ENCODE results near the gene ZC3H12D.

DNA sequence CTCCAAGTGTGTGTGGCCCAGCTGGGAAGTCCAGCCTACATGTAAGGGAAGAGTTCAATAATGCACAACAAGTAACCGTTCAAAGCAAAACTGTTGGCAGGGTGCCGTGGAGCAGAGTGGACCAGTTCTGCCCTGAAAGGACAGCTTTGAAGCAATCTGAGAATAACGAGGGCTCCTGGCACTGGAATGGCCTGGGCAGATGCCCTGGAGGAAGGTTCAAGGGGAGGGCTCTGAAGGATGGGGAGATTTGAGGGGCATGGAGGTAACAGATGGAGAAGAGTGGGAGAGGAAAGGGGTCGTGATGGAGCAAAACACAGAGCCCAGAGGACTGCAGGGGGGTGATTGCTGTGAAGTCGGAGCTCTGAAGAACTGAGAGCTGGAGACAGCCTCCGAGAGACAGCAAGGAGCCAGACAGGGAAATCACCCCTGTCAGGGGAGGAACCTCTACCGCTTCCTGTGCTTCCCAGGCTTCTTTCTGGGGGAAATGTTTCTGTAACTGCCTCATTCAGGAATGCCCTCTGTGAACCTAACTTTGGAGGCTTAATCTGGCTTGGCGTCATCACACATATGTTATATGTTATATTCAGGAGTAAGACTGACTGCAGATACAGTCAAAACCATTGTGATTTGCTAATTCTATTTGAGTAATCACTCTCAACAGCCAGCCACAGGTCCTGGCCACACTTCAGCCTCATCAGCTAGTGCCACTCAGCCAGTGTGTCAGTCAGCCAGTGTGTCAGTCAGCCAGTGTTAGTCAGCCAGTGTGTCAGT lies 41.2 kb downstream of the ZC3H12D start:
- TF ChIP-seq, protein P1, sequence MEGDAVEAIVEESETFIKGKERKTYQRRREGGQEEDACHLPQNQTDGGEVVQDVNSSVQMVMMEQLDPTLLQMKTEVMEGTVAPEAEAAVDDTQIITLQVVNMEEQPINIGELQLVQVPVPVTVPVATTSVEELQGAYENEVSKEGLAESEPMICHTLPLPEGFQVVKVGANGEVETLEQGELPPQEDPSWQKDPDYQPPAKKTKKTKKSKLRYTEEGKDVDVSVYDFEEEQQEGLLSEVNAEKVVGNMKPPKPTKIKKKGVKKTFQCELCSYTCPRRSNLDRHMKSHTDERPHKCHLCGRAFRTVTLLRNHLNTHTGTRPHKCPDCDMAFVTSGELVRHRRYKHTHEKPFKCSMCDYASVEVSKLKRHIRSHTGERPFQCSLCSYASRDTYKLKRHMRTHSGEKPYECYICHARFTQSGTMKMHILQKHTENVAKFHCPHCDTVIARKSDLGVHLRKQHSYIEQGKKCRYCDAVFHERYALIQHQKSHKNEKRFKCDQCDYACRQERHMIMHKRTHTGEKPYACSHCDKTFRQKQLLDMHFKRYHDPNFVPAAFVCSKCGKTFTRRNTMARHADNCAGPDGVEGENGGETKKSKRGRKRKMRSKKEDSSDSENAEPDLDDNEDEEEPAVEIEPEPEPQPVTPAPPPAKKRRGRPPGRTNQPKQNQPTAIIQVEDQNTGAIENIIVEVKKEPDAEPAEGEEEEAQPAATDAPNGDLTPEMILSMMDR (conservative IDR thresholded peaks at IDR 0.05; ENCODE audit: low read depth in 2 of 2), result no peak
- no peak for TF ChIP-seq POLR2AphosphoS5 (IDR thresholded peaks at IDR 0.05; ENCODE audit: low read depth)
- no peak for TF ChIP-seq EZH2 (IDR thresholded peaks at IDR 0.05; ENCODE audit: low read depth, unreplicated experiment)
- TF ChIP-seq, protein P2, sequence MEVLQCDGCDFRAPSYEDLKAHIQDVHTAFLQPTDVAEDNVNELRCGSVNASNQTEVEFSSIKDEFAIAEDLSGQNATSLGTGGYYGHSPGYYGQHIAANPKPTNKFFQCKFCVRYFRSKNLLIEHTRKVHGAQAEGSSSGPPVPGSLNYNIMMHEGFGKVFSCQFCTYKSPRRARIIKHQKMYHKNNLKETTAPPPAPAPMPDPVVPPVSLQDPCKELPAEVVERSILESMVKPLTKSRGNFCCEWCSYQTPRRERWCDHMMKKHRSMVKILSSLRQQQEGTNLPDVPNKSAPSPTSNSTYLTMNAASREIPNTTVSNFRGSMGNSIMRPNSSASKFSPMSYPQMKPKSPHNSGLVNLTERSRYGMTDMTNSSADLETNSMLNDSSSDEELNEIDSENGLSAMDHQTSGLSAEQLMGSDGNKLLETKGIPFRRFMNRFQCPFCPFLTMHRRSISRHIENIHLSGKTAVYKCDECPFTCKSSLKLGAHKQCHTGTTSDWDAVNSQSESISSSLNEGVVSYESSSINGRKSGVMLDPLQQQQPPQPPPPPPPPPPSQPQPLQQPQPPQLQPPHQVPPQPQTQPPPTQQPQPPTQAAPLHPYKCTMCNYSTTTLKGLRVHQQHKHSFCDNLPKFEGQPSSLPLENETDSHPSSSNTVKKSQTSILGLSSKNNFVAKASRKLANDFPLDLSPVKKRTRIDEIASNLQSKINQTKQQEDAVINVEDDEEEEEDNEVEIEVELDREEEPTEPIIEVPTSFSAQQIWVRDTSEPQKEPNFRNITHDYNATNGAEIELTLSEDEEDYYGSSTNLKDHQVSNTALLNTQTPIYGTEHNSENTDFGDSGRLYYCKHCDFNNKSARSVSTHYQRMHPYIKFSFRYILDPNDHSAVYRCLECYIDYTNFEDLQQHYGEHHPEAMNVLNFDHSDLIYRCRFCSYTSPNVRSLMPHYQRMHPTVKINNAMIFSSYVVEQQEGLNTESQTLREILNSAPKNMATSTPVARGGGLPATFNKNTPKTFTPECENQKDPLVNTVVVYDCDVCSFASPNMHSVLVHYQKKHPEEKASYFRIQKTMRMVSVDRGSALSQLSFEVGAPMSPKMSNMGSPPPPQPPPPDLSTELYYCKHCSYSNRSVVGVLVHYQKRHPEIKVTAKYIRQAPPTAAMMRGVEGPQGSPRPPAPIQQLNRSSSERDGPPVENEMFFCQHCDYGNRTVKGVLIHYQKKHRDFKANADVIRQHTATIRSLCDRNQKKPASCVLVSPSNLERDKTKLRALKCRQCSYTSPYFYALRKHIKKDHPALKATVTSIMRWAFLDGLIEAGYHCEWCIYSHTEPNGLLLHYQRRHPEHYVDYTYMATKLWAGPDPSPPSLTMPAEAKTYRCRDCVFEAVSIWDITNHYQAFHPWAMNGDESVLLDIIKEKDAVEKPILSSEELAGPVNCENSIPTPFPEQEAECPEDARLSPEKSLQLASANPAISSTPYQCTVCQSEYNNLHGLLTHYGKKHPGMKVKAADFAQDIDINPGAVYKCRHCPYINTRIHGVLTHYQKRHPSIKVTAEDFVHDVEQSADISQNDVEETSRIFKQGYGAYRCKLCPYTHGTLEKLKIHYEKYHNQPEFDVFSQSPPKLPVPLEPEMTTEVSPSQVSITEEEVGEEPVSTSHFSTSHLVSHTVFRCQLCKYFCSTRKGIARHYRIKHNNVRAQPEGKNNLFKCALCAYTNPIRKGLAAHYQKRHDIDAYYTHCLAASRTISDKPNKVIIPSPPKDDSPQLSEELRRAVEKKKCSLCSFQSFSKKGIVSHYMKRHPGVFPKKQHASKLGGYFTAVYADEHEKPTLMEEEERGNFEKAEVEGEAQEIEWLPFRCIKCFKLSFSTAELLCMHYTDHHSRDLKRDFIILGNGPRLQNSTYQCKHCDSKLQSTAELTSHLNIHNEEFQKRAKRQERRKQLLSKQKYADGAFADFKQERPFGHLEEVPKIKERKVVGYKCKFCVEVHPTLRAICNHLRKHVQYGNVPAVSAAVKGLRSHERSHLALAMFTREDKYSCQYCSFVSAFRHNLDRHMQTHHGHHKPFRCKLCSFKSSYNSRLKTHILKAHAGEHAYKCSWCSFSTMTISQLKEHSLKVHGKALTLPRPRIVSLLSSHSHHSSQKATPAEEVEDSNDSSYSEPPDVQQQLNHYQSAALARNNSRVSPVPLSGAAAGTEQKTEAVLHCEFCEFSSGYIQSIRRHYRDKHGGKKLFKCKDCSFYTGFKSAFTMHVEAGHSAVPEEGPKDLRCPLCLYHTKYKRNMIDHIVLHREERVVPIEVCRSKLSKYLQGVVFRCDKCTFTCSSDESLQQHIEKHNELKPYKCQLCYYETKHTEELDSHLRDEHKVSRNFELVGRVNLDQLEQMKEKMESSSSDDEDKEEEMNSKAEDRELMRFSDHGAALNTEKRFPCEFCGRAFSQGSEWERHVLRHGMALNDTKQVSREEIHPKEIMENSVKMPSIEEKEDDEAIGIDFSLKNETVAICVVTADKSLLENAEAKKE (CRISPR knock-in tag; IDR thresholded peaks at IDR 0.05), result no peak
- TF ChIP-seq EZH2phosphoT487 (IDR thresholded peaks at IDR 0.05; ENCODE audit: unreplicated experiment), result no peak
- TF ChIP-seq, protein P3, sequence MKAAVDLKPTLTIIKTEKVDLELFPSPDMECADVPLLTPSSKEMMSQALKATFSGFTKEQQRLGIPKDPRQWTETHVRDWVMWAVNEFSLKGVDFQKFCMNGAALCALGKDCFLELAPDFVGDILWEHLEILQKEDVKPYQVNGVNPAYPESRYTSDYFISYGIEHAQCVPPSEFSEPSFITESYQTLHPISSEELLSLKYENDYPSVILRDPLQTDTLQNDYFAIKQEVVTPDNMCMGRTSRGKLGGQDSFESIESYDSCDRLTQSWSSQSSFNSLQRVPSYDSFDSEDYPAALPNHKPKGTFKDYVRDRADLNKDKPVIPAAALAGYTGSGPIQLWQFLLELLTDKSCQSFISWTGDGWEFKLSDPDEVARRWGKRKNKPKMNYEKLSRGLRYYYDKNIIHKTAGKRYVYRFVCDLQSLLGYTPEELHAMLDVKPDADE (IDR thresholded peaks at IDR 0.05), result no peak
- TF ChIP-seq, protein P4, sequence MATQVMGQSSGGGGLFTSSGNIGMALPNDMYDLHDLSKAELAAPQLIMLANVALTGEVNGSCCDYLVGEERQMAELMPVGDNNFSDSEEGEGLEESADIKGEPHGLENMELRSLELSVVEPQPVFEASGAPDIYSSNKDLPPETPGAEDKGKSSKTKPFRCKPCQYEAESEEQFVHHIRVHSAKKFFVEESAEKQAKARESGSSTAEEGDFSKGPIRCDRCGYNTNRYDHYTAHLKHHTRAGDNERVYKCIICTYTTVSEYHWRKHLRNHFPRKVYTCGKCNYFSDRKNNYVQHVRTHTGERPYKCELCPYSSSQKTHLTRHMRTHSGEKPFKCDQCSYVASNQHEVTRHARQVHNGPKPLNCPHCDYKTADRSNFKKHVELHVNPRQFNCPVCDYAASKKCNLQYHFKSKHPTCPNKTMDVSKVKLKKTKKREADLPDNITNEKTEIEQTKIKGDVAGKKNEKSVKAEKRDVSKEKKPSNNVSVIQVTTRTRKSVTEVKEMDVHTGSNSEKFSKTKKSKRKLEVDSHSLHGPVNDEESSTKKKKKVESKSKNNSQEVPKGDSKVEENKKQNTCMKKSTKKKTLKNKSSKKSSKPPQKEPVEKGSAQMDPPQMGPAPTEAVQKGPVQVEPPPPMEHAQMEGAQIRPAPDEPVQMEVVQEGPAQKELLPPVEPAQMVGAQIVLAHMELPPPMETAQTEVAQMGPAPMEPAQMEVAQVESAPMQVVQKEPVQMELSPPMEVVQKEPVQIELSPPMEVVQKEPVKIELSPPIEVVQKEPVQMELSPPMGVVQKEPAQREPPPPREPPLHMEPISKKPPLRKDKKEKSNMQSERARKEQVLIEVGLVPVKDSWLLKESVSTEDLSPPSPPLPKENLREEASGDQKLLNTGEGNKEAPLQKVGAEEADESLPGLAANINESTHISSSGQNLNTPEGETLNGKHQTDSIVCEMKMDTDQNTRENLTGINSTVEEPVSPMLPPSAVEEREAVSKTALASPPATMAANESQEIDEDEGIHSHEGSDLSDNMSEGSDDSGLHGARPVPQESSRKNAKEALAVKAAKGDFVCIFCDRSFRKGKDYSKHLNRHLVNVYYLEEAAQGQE (IDR thresholded peaks at IDR 0.05; ENCODE audit: unreplicated experiment), result no peak
- TF ChIP-seq CREB1 (CRISPR knock-in tag; IDR thresholded peaks at IDR 0.05; ENCODE audit: low read depth), result no peak
- no peak for TF ChIP-seq JUNB (IDR thresholded peaks at IDR 0.05; ENCODE audit: unreplicated experiment)
- no peak for TF ChIP-seq STAT1 (IDR thresholded peaks at IDR 0.05; ENCODE audit: unreplicated experiment)
- TF ChIP-seq ZNF331 (CRISPR knock-in tag; IDR thresholded peaks at IDR 0.05; ENCODE audit: low read depth), result no peak
- no peak for TF ChIP-seq NANOG (IDR thresholded peaks at IDR 0.05; ENCODE audit: borderline replicate concordance)
- no peak for TF ChIP-seq ZNF114 (CRISPR knock-in tag; IDR thresholded peaks at IDR 0.05)
